Mucosa of stomach (tissue), 1 donor: ENCODE measurements around the gene PTPRC.

Experiments used
- H3K27me3 ChIP-seq: one replicate; pipeline ENCODE4 v1.7.0; 2013; ENCODE audit warnings: mild to moderate bottlenecking, low read length; ENCODE audit not compliant: control insufficient read depth, insufficient read depth
- H3K36me3 ChIP-seq: one replicate; pipeline ENCODE4 v1.7.0; 2013; ENCODE audit warnings: low read length; ENCODE audit not compliant: control insufficient read depth, insufficient read depth
- H3K4me1 ChIP-seq: one replicate; pipeline ENCODE4 v1.7.0; 2013; ENCODE audit warnings: mild to moderate bottlenecking, low read length; ENCODE audit not compliant: control insufficient read depth, insufficient read depth
- H3K4me3 ChIP-seq: one replicate; pipeline ENCODE4 v1.7.0; 2013; ENCODE audit warnings: low read length
- H3K9ac ChIP-seq: one replicate; pipeline ENCODE4 v1.7.0; 2013; ENCODE audit warnings: mild to moderate bottlenecking, low read length, moderate library complexity
- H3K9me3 ChIP-seq: one replicate; pipeline ENCODE4 v1.7.0; 2013; ENCODE audit warnings: mild to moderate bottlenecking, low read length, moderate library complexity; ENCODE audit not compliant: control insufficient read depth
- donor health status: Pancreatic carcinoma.

Gene PTPRC

GRCh38 chr1:198701766-198702539 lies 63.1 kb downstream of the PTPRC start:
- H3K4me3 ChIP-seq, result no peak overlapping the region
- H3K4me1 ChIP-seq, result no peaks in the 10 kb centered on the region
- no peaks in the 10 kb centered on the region for H3K27me3 ChIP-seq
- no peaks in the 10 kb centered on the region for H3K36me3 ChIP-seq
- no peaks in the 10 kb centered on the region for H3K9me3 ChIP-seq
- no peak overlapping the region for H3K9ac ChIP-seq

- Histone ChIP-seq H3K4me3 (no peak overlapping the region), H3K4me1 (no peaks in the 10 kb centered on the region), H3K27me3 (no peaks in the 10 kb centered on the region), H3K36me3 (no peaks in the 10 kb centered on the region), H3K9ac (no peak overlapping the region), H3K9me3 (no peaks in the 10 kb centered on the region)
These were observed 70.1 kb downstream of the PTPRC start for GRCh38 chr1:198708761-198709525.

GRCh38 chr1:198711837-198712236 lies 73.0 kb downstream of the PTPRC start:
- Histone ChIP-seq H3K4me1 (no peaks in the 10 kb centered on the region), H3K27me3 (no peaks in the 10 kb centered on the region), H3K36me3 (no peaks in the 10 kb centered on the region), H3K9ac (no peak overlapping the region), H3K9me3 (no peaks in the 10 kb centered on the region), H3K4me3 (no peak overlapping the region)

- Histone ChIP-seq H3K4me3 (no peak overlapping the region), H3K9me3 (no peaks in the 10 kb centered on the region), H3K27me3 (no peaks in the 10 kb centered on the region), H3K36me3 (no peaks in the 10 kb centered on the region), H3K9ac (no peak overlapping the region), H3K4me1 (no peaks in the 10 kb centered on the region)
These were observed 74.2 kb downstream of the PTPRC start for GRCh38 chr1:198713081-198713480.

- Histone ChIP-seq H3K9ac (no peak overlapping the region), H3K4me3 (no peak overlapping the region), H3K27me3 (no peaks in the 10 kb centered on the region), H3K9me3 (no peaks in the 10 kb centered on the region), H3K4me1 (no peaks in the 10 kb centered on the region), H3K36me3 (no peaks in the 10 kb centered on the region)
These were observed 75.4 kb downstream of the PTPRC start for GRCh38 chr1:198714271-198714670.

GRCh38 chr1:198716051-198716450 lies 77.2 kb downstream of the PTPRC start:
- H3K4me3 ChIP-seq, result no peak overlapping the region
- no peak overlapping the region for H3K9ac ChIP-seq
- H3K4me1 ChIP-seq, result no peaks in the 10 kb centered on the region
- no peaks in the 10 kb centered on the region for H3K9me3 ChIP-seq
- H3K36me3 ChIP-seq, result no peaks in the 10 kb centered on the region
- H3K27me3 ChIP-seq, result no peaks in the 10 kb centered on the region

- Histone ChIP-seq H3K4me3 (no peak overlapping the region), H3K9ac (no peak overlapping the region), H3K9me3 (no peaks in the 10 kb centered on the region), H3K36me3 (no peaks in the 10 kb centered on the region), H3K27me3 (no peaks in the 10 kb centered on the region), H3K4me1 (no peaks in the 10 kb centered on the region)
These were observed 78.7 kb downstream of the PTPRC start for GRCh38 chr1:198717510-198717909.

- Histone ChIP-seq H3K9me3 (no peaks in the 10 kb centered on the region), H3K9ac (no peak overlapping the region), H3K4me1 (no peaks in the 10 kb centered on the region), H3K27me3 (no peaks in the 10 kb centered on the region), H3K4me3 (no peak overlapping the region), H3K36me3 (no peaks in the 10 kb centered on the region)
These were observed 84.3 kb downstream of the PTPRC start for GRCh38 chr1:198723127-198723526.

- no peaks in the 10 kb centered on the region for H3K36me3 ChIP-seq
These were observed 86.2 kb downstream of the PTPRC start for GRCh38 chr1:198725090-198725489.

GRCh38 chr1:198726455-198726854 lies 87.6 kb downstream of the PTPRC start:
- H3K9me3 ChIP-seq, result no peaks in the 10 kb centered on the region
- no peaks in the 10 kb centered on the region for H3K27me3 ChIP-seq
- no peak overlapping the region for H3K9ac ChIP-seq
- H3K36me3 ChIP-seq, result no peaks in the 10 kb centered on the region
- H3K4me1 ChIP-seq, result no peaks in the 10 kb centered on the region
- H3K4me3 ChIP-seq, result no peak overlapping the region

More at GRCh38 chr1:198725090-198725489, 86.2 kb downstream of the PTPRC start:
- Histone ChIP-seq H3K9me3 (no peaks in the 10 kb centered on the region), H3K4me1 (no peaks in the 10 kb centered on the region), H3K27me3 (no peaks in the 10 kb centered on the region), H3K9ac (no peak overlapping the region), H3K4me3 (no peak overlapping the region)

GRCh38 chr1:198729195-198729863 lies 90.5 kb downstream of the PTPRC start:
- Histone ChIP-seq H3K9me3 (no peaks in the 10 kb centered on the region), H3K4me1 (no peaks in the 10 kb centered on the region), H3K36me3 (no peaks in the 10 kb centered on the region), H3K27me3 (no peaks in the 10 kb centered on the region), H3K9ac (no peak overlapping the region), H3K4me3 (no peak overlapping the region)

GRCh38 chr1:198730952-198731351 lies 92.1 kb downstream of the PTPRC start:
- Histone ChIP-seq H3K4me3 (no peak overlapping the region), H3K9me3 (no peaks in the 10 kb centered on the region), H3K27me3 (no peaks in the 10 kb centered on the region), H3K9ac (no peak overlapping the region), H3K4me1 (no peaks in the 10 kb centered on the region), H3K36me3 (no peaks in the 10 kb centered on the region)
